Mucosa of gallbladder (tissue), 1 donor: ENCODE data around the gene ZIC2. TPM values are rescaled to one million over a fixed set of nuclear protein-coding genes. Genes with fewer than 3 reads are reported as not detected.
"Not testable (repeated sequence)": the region's sequence is repeated elsewhere in the genome, so short reads cannot be mapped to it uniquely, and the experiment has no call there.

Experiments
- DNase-seq: peaks from one replicate; pipeline ENCODE4 v3.0.0-alpha.2; 2020; ENCODE audit warnings: low spot score
- total RNA-seq: library from RNA; stranded (reverse); gene quantifications from one replicate; pipeline ENCODE4 v1.2.1, GENCODE V29; 2021
- donor health status: DM: no; HTN: no; CAD: no.

The ZIC2 gene
- total RNA-seq: 0.23 TPM

- DNase-seq: no peak
Measured at GRCh38 chr13:99981735-99982035, at the start of gene ZIC2. Gene ZIC2 (plus strand): TSS chr13:99981784. CDS start chr13:99982065, 281 bp downstream.

GRCh38 chr13:99932912-99933311 lies 48.7 kb upstream of the ZIC2 start:
- no peak for DNase-seq

- DNase-seq: no peak
Measured at GRCh38 chr13:99935772-99936171, 45.8 kb upstream of the ZIC2 start.

- DNase-seq: no peak
Measured at GRCh38 chr13:99938635-99939034, 42.9 kb upstream of the ZIC2 start.

- no peak for DNase-seq
Measured at GRCh38 chr13:99941086-99941485, 40.5 kb upstream of the ZIC2 start.

GRCh38 chr13:99941911-99942310 lies 39.7 kb upstream of the ZIC2 start:
- DNase-seq: no peak

GRCh38 chr13:99944102-99944501 lies 37.5 kb upstream of the ZIC2 start:
- DNase-seq: no peak

- no peak for DNase-seq
Measured at GRCh38 chr13:99944606-99945005, 37.0 kb upstream of the ZIC2 start.

GRCh38 chr13:99945515-99945914 lies 36.1 kb upstream of the ZIC2 start:
- not testable (repeated sequence) for DNase-seq

- no peak for DNase-seq
Measured at GRCh38 chr13:99947666-99948065, 33.9 kb upstream of the ZIC2 start.

GRCh38 chr13:99948411-99948810 lies 33.2 kb upstream of the ZIC2 start:
- DNase-seq: no peak

- DNase-seq: no peak
Measured at GRCh38 chr13:99948907-99949678, 32.5 kb upstream of the ZIC2 start.

GRCh38 chr13:99949679-99950413 lies 31.7 kb upstream of the ZIC2 start:
- DNase-seq: no peak

- not testable (repeated sequence) for DNase-seq
Measured at GRCh38 chr13:99951666-99952065, 29.9 kb upstream of the ZIC2 start.

- DNase-seq: no peak
Measured at GRCh38 chr13:99953138-99953755, 28.3 kb upstream of the ZIC2 start.

- DNase-seq: no peak
Measured at GRCh38 chr13:99955107-99955746, 26.4 kb upstream of the ZIC2 start.

GRCh38 chr13:99955747-99956472 lies 25.7 kb upstream of the ZIC2 start:
- DNase-seq: no peak

GRCh38 chr13:99956473-99957349 lies 24.9 kb upstream of the ZIC2 start:
- DNase-seq: no peak

- DNase-seq: no peak
Measured at GRCh38 chr13:99958406-99959126, 23.0 kb upstream of the ZIC2 start.

GRCh38 chr13:99959127-99959539 lies 22.5 kb upstream of the ZIC2 start:
- no peak for DNase-seq
